NCI-H146 treated with DMSO at 0.1 percent for 48 hours (cell line): ENCODE data around the gene USP2.

Experiments
- DNase-seq: peaks from one replicate; lab custom pipeline; 2025; ENCODE audit not compliant: unreplicated experiment; lab: John Stamatoyannopoulos, UW

Gene USP2

GRCh38 chr11:119366690-119367620 is 14.5 kb downstream of the USP2 start:
- DNase-seq = no peak

- no peak for DNase-seq
Measured at GRCh38 chr11:119365071-119365591, 16.4 kb downstream of the USP2 start.

GRCh38 chr11:119363851-119364590 is 17.5 kb downstream of the USP2 start:
- peak; percentile 19 for DNase-seq

GRCh38 chr11:119363081-119363850 is 18.2 kb downstream of the USP2 start:
- DNase-seq = no peak

GRCh38 chr11:119362741-119363080 is 18.8 kb downstream of the USP2 start:
- DNase-seq = no peak

- no peak for DNase-seq
Measured at GRCh38 chr11:119361941-119362725, 19.4 kb downstream of the USP2 start.

- no peak for DNase-seq
Measured at GRCh38 chr11:119361056-119361787, 20.3 kb downstream of the USP2 start.

- DNase-seq = no peak
Measured at GRCh38 chr11:119359365-119360214, 21.9 kb downstream of the USP2 start.

- no peak for DNase-seq
Measured at GRCh38 chr11:119357074-119357473, 24.4 kb downstream of the USP2 start.

- DNase-seq = no peak
Measured at GRCh38 chr11:119356349-119357031, 25.0 kb downstream of the USP2 start.

- no peak for DNase-seq
Measured at GRCh38 chr11:119355091-119355843, 26.2 kb downstream of the USP2 start.

- DNase-seq = peak; percentile 93
Measured at GRCh38 chr11:119352857-119353260, 28.6 kb downstream of the USP2 start.

GRCh38 chr11:119351232-119351631 is 30.3 kb downstream of the USP2 start:
- no peak for DNase-seq

- no peak for DNase-seq
Measured at GRCh38 chr11:119350302-119350701, 31.2 kb downstream of the USP2 start.

GRCh38 chr11:119347940-119348605 is 33.4 kb downstream of the USP2 start:
- DNase-seq = no peak

- no peak for DNase-seq
Measured at GRCh38 chr11:119347242-119347641, 34.2 kb downstream of the USP2 start.

- DNase-seq = no peak
Measured at GRCh38 chr11:119346605-119347004, 34.9 kb downstream of the USP2 start, which contains the start of gene MFRP. Gene MFRP, minus strand, starts transcription at chr11:119346705. Its CDS starts 192 bp downstream, at chr11:119346513.
